HG03571 (cell line): ENCODE data around the gene GSS.

Experiments
- ATAC-seq: cut with Tn5 transposase; IDR thresholded peaks from one replicate; pipeline ENCODE4 v1.9.1; 2021; ENCODE audit not compliant: unreplicated experiment

The GSS gene

GRCh38 chr20:34947336-34947735, 8.3 kb downstream of the GSS start:
- no peak for ATAC-seq

DNA sequence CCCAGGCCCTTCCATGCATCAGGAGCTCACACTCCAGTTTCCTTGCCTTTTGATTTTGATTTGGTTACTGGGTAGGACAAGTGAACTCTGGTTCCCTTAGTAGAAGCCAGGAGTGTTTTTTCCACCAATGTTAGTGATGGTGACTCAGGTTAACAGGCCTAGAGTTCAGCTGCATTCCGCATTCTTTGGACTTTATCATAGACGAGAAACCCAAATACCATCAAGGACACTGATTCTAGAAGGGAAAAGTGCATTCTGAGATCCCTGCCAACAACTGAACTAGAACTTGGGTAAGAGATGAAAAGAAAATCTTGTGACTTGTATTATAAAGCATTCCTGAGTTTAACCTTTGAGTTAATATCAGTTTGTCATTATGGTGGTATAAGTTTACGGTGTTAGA, 8.9 kb downstream of the GSS start:
- ATAC-seq = no peak

GRCh38 chr20:34945315-34946077, 10.1 kb downstream of the GSS start:
- ATAC-seq = no peak

GRCh38 chr20:34943808-34944567, 11.6 kb downstream of the GSS start:
- no peak for ATAC-seq

GRCh38 chr20:34942301-34942700, 13.3 kb downstream of the GSS start:
- no peak for ATAC-seq

GRCh38 chr20:34941226-34941625, 14.4 kb downstream of the GSS start:
- ATAC-seq = no peak

GRCh38 chr20:34940081-34940481, 15.5 kb downstream of the GSS start:
- ATAC-seq = no peak

- ATAC-seq = no peak
These were observed 17.0 kb downstream of the GSS start for GRCh38 chr20:34938466-34939163.

DNA sequence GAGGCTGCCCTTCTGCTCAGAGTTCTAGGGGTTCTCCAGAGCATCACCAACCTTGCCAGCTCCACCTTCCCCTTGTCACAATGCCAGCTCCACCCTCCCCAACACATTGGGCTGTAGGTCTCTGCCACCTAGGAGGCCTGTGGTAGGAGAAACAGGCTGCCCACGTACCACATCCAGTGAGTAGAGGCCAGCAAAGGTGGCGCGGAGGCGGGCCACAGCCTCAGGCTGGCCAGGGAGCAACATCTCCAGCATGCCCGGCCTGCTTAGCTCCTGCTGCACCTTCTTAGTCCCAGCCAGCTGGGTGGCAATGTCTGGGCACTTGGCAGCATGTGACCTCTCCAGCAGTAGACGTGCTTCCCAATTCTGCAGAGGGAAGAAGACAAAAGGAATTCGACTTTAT, 23.8 kb downstream of the GSS start:
- no peak for ATAC-seq

GRCh38 chr20:34928411-34928810, 27.2 kb downstream of the GSS start:
- ATAC-seq = no peak

DNA sequence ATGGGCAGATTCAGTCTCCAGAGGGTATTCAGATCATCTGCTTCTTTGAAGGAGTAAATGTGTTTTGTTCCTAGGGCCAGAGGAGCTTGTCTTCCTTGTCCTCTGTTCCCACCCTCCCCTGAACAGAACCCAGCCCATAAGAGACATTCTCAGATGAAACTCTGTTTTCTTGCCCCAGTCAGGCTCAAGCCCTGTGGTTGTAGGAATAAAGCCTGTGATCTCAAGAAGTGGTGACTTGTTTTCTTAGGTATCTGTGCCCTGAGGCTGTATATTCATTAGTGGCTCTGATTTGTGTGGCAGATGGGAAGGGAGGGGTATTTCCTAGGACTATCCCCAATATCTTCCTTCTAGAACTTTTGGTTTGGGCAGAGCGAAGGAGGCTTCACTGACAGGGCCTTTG, 27.9 kb downstream of the GSS start:
- no peak for ATAC-seq

- ATAC-seq = no peak
These were observed 29.0 kb downstream of the GSS start for GRCh38 chr20:34926581-34926980.

GRCh38 chr20:34925981-34926380, 29.6 kb downstream of the GSS start:
- ATAC-seq = no peak

- ATAC-seq = no peak
These were observed 30.3 kb downstream of the GSS start for GRCh38 chr20:34925341-34925740.

DNA sequence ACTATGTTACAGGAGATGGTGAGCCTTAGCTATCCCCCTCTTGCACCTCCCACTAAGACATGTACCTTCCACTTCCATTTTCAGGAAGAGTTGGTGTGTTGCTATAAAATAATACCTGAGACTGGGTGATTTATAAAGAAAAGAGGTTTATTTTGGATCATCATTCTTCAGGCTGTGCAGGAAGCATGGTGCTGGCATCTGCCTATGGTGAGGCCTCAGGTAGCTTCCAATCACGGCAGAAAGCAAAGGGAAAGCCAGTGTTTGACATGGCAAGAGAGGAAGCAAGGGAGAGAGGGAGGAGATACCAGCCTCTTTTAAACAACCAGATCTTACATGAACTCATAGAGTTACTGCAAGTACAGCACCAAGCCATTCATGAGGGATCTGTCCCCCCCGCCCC, 32.2 kb downstream of the GSS start:
- no peak for ATAC-seq

DNA sequence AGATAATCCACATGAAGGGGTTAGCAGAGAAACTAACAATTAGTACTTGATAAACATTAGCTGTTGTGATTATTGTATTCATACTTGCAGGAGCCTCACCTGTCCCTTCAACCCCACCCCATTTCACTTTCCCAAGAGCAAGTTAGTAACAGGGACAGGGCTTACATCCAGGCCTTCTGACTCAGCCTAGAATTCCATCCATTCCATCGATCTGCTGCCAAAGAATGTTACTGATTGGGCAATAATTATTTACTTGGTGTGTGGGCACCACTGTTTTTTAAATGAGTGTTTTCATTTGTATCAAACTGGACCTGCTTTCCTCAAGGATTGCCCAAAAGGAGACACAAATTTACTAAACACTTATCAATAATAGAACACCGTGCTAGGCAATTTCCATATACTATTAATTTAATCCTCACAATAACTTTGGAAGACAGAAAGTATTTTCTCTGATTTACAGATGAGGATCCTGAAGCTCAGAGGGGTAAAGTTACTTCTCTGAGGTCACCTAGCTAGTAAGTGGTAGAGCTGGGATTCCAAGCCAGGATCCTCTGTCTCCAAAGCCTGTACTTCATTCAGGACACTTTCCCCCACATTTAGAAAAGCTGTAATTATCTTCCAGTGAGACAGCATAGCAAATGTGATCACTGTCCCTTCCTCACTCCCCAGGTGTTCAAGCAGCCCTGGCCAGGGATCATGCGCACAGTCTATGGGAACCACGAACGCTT, 32.8 kb downstream of the GSS start:
- no peak for ATAC-seq

GRCh38 chr20:34921436-34921835, 34.2 kb downstream of the GSS start:
- no peak for ATAC-seq

DNA sequence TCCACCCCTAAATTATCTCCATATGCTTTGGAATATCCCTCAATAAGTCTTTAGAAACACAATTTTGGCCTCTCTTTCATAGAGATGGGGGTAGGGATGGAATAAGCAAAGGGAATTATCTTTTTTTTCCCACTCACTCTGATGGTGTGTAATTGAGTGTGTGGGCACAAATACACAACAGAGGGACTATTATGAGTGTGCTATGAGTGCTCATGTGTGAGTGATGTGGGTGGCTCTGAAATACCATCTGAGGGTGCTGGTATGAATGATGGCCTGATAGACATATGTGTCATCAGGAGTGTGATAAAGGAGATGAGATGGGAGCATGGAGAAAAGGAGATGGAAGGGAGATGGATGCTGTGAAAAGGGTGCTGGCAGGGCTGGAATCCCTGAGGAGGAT, 35.6 kb downstream of the GSS start:
- ATAC-seq = no peak

GRCh38 chr20:34916774-34917354, 38.7 kb downstream of the GSS start:
- no peak for ATAC-seq

GRCh38 chr20:34915749-34916455, 39.7 kb downstream of the GSS start:
- no peak for ATAC-seq
